SHP77 (cell line): ENCODE data around the gene GFOD1.

Experiments used
- DNase-seq, 2 experiments: peaks; one replicate each; lab custom pipeline; 2025; lab: John Stamatoyannopoulos, UW

The GFOD1 gene

DNA sequence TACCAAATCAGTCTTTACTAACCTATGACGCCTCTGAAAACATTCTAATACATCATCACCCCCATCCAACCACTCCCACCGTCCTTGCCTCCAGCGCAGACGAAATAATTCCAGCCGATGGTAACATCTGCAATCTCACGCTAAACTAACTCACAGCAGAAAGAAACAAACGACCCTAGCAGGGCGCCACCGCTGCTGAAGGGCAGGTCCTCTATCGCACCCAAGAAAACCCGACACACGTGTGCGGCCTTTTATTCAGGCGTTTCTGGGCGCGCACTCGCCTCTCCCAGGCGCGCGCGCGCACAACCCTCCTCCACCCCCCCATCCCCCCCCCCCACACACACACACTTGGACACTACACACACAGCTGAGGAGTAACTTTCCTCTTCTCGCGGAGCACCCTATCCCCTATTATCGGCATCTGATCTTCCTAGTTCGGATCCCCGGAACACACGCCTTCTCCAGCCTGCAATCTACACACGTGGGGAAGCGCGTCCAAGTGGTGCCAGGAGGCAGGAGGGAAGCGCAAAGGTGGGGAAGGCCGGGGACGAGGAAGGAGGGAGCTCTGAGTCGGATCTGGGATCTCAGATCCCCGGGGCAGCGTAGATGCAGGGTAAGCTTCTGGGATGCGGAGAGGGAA is 1.4 kb downstream of the GFOD1 start:
- peak; percentile 30 to 55 for DNase-seq

DNA sequence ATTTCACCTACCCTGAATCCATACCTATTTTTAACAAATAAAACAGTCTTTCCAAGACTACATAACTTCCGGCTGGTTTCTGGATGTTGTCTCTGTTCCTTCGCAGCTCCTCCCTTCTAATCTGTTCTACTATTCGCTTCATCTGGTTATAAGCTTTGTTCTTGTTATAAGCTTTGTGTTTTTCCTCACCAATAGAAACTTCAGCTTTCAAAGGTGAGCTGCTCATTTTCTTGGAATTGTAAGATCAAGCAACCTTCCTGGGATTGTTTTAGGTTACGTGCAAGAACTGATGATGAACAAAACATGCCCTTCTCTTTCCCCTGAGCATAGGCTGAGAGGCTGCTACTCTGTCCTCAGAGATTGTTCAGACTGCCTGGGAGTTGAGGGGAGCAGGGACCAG is 2.1 kb downstream of the GFOD1 start:
- peak in 1 of 2 experiments; percentile 1 for DNase-seq

DNA sequence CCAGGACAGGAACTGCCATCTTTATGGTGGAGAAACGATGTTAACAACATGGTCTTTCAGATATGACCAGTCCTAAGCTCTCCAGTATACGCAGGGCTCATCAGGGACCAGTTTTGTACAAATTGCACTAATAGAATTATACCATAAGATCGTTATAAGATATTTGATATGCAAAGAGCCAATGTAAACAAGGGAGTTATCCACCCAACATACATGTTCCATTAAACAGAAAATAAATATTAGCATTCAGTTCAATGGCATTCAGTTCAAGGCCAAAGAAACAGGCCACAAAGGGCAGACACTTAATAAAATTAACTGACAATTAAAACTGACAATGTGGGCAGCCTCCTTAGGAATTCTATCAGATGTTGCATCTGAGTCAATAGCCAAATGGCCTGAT is 2.6 kb downstream of the GFOD1 start:
- no peak for DNase-seq

DNA sequence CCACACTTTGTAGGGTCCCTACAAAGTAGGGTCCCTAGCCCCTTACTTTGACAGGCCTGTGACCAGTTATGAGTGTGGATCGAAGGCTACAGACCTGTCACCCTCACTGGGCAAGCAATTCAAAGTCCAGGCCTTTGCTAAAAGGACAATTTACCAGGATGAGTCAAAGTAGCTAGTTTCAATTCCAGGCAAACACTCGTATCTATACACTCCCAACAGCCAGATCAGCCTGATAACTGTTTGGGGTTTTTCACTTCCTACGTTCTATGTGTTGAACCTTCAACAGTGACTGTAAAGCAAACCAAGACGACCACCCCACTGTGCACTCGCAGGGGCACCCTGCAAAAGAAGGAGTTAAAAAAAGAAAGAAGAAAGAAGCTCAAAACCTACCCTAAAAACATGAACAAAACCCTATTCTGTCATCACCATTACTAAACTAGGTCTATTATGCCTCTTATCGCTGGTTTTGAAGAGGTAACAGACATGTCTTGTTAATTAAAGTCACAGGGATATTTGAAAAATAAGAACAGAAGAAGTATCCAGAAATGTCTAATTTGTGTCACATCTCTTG is 3.2 kb downstream of the GFOD1 start:
- no peak for DNase-seq

DNA sequence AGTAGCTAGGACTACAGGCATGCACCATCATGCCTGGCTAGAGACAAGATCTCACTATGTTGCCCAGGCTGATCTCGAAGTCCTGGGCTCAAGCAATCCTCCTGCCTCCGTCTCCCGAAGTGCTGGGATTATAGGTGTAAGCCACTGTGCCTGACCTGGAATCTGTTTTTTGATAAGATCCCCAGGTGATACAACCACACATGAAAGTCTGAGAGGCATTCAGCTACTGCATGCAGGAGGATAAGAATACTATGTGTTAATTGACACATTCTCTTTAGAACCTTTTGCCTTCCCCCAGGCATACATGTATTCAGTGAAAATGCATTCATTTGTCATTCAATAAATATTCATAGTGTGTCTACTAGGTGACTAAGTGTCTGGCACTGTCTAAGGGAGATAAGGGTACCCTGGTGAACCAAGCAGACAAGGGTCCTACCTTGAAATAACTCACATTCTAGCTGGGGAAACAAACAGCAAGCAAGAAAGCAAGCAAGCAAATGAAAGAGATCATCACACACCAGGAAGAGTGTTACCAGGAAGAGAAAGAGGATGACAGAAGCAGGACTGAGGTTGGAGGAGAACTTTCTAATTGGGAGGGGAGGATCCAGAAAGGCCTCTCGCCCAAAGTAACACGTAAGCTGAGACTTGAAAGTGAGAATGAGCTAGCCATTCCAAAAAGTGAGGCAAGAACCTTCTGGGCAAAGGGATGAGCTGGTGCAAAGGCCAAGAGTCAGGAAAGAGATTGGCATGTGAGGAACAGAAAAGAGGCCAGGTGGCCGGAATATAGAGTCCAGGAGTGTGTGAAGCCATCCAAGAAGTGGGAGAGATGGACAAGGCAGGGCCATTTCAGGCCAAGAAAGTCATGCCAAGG is 6.5 kb downstream of the GFOD1 start:
- no peak for DNase-seq

DNA sequence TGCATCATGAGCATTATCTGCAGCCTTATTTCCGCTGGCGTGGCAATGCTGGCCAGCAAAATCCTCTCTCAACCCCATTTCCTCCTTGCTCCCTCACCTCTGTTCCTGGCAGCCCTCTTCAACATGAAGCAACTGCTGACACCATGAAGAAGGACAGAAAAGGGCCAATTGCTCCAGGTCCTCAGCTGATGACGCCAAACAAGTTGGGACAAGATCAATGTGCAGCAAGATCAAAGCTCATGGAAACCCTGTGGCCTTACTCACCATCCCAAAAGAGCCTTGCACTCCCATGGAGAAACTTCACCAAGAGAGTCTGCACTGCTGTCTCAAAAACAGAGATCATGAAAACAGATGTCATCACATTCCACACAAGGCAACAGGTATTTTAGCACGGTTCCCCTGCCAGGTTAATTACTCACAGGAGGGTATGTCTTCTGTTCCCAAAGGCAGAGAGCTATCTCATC is 7.4 kb downstream of the GFOD1 start:
- no peak for DNase-seq

DNA sequence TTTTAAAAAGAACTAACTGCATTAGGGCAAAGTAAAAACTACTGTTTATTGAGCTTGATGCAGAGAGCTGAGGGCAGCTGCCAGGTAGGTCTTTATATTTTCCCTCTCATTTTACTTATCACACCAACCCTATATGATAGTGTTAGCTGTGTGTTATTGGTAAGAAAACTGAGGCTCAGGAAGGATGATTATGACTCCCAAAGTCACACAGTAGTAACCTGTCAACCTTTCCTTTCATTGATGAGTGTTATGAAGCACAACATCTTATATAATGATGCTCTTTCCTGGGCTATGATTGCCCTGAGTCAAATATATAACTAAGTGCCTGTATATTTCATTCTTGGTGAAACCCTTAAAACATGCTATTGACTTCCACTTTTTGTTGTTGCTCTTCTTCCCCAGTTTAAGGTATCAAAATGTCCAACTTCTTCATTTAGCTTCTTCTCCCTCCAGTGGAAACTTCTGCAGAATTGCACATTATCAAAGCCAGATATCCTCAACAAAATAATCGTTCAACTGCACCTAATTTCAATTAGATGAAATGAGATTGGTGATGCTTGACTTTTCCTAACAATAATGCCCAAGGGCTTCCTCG is 8.1 kb downstream of the GFOD1 start:
- no peak for DNase-seq

DNA sequence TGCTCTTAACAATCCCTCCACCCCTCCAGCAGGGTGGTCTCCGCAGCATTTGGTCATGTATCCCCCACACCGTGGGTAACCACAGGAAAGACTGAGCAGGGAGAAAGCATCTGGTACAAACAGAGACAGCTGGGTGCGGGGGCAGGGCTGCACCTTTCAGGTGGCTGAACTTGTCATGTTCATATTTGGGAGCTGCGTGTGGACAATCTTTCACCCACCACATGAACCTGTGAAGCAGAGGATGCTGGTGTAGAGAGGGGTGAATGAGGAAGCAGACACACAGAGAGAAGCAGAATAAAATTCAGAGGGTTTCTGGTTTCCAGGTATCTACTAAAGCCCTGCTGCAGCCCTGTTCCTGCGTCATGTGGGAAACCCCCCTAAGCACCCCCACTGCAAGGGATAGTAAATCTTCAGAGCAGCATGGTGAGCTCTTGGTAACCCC is 8.9 kb downstream of the GFOD1 start:
- no peak for DNase-seq

DNA sequence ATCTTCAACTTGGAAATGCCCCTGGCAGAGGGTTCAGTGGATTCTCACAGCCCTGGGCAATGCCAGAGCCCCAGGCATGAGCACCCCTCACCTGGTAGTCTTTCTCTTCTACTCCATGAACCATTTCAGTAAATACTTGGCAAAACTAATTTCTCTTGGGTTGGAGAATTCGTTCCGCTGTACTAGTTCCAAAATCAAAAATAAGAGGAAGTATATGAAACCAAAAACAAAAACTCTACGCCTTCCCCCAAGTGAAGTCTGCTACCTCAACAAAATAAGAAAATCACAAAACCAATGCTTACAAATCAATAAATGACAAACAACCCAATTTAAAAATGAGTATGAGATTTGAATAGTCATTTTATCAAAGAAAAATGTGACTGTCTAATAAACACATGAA is 12.6 kb downstream of the GFOD1 start:
- no peak for DNase-seq

DNA sequence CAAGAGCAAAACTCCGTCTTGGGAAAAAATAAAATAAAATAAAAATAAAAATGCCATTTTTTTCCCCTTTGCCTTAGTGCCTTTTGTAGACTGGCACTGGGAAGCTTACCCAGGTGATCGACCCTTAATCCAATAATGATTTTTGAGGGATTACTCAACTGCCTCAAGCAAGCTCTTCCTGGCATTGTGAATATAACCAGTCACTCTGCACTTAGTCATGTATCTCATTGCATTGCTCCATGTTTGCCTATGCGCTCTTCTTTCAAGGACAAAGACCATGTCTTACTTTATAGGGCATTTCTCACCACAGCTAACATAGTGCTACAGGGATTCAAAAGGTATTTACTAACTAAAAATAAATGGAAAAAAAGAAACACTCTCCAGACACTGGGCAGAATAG is 13.0 kb downstream of the GFOD1 start:
- no peak for DNase-seq

DNA sequence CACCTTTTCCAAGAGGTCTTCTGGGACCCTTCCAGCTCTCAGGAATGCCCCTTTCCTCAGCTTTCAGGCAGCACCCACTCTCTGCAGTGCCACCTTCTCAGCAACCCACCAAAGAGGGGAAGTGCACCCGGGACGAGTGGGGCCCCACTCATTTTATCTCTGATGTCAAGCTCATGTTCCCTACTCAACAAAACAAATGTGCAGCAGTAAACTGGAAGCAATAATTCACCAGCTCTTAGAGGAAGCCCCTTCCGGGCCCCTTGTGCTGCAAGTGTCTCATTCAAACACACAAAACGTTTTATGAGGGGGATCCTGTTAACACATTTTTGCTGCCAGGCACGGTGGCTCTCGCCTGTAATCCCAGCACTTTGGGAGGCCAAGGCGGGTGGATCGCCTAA is 13.6 kb downstream of the GFOD1 start:
- DNase-seq = no peak

DNA sequence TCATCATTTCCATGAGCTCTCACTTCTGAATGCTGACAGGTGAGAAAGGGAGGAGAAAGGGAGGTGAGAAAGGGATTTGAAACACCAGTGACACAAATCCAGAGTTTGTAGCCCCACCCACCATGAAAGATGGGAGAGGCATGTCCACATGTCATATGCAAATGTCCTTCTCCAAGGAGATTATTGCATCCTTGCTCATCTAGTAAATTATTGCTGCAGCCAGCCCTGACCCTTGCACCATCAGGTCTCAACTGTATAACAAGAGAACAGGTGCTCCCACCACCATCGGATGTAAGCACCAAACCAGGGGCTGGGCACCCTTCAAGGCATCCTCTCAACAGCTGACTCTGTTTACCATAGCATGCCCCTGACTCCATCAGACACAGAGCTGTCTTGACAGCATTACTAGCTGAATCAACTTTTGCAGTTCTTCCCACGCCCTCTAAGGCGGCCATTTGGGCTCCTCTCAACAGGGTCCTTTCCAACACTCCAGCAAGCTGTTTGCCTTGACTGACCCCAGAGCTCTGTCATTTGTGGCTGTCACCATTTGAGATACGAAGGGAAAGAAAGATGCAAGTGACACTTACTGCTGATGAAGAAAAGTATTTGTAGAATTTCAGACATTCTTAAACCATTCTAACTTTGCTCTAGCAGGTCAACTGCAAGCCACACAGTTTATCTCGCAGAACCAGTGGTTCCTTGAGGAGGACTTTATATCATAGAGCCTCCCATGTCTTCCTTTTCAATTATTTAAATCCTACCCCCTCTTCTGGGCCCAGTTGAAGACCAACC is 14.2 kb downstream of the GFOD1 start:
- no peak for DNase-seq

DNA sequence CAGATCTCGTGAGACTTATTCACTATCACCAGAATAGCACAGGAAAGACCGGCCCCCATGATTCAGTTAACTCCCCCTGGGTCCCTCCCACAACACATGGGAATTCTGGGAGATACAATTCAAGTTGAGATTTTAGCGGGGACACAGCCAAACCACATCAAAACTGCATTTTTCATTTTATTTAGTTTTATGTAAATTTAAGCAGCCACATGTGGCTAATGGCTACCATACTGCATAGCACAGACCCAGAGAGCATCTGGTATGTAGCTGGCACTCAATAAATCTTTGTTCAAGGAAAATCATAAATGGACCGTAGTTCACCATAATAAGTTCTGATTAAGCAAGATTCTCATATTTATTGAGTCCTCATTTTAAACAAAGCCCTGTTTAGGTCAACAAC is 15.3 kb downstream of the GFOD1 start:
- DNase-seq = no peak

DNA sequence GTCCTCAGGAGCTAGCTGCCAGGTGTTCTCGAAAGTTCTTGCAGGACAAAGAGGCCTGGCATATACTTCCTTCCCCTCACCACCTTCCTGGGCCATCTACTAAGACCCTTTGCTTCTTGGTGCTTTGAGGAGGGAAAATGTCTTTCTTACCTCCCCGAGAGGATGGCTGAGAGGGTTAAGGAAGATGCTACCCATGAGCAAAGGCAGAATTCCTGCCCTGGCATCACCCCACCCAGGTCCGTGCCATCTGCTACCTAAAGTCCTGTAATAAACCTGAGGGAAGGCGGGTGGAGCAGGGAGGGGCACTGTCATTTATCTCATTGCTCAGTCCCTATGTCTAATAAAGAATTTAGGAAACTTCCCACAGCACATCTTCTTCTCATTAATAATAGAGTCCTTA is 16.2 kb downstream of the GFOD1 start:
- no peak for DNase-seq

DNA sequence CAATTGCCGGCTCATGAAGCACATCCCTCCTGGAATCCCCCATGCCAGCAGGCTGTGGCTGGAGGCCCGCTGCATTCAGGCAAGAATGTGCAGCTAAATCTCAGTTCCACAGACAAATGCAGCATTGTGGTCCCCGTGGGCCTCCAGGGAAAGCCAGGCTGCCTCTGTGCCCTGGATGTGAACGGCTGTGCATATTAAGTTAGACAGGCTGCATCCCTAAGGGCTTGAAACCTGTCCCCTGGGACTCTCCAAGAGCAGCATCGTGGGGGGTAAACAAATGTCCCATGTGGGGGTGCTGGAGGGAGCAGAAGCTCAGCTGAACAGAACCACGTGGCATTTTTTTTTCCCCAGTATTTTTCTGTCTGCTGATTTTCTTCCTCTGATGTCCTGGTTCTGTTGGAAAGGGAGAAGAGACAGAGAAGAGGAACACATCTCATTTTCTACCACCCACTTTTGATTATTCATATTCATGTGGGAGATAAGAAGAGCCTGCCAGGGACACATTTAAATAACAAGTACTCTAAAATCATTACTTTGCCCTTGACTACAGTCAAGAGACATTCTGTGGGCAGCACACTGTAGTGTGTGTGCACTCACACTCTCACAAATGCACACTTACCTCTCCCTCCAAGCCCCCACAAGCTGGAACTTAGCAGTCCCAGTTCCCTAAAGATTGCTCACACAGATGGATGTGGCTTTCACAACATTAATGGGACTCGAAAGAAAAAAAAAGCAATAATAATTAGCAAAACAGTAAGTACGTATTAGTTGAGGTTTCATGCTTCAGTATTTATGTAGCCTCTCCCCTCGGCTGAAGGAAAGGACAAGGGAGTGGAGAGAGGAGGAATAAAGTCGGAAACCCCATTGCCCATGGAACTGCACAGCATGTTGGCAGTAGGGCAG is 16.9 kb downstream of the GFOD1 start:
- no peak for DNase-seq

DNA sequence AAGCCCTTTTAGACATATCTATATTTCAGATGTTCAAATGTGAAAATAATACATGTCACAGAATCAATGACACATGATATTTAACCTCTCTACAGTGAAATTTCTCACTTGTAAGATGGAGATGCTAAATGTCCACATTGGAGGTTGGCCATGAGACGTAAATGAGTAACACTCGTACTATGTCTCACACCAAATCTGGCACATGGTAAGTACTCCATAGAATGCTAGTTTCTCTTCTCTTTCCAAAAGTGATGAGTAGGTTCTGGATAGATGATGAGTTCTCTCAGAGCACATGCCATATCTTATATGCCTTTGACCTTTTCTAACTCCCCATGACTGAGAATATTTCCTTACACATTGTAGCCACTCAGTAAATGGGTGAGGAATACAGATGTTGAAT is 17.7 kb downstream of the GFOD1 start:
- no peak for DNase-seq

DNA sequence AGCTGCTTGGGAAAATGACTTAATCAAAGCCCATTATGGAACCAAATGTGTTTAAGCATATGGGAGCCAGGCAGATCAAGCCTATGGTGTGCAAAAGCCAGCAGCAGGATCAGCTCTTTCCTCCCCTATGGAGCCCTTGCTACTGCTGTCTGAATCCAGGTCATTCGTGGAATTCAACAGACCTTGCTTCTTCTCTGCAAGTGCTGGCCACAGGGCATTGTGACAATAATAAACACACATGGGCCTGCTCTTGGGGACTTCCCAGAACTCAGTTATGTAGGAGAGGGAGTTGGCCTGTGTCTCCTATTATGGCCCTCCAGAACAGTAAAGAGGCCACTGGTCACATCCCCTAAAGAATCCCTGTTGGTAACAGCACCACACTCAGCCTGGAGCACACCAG is 18.6 kb downstream of the GFOD1 start:
- DNase-seq = no peak

DNA sequence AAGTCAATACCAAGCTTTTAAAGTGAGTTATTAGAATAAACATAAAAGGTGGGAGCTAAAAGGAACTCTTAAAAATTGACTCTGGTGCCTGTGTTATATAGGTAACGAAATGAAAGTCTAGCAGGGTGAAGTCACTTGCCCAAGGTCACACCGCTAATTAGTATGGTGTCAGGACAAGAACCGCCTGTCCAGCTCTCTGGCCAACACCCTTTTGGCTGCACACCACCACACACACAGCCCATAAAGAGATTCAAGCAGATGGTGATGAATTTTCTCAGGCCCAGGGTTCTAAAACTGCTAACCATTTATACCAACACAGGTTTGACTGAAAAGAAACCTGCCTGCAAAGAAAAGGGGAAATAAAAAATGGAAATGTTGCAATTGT is 20.2 kb downstream of the GFOD1 start:
- DNase-seq = no peak

DNA sequence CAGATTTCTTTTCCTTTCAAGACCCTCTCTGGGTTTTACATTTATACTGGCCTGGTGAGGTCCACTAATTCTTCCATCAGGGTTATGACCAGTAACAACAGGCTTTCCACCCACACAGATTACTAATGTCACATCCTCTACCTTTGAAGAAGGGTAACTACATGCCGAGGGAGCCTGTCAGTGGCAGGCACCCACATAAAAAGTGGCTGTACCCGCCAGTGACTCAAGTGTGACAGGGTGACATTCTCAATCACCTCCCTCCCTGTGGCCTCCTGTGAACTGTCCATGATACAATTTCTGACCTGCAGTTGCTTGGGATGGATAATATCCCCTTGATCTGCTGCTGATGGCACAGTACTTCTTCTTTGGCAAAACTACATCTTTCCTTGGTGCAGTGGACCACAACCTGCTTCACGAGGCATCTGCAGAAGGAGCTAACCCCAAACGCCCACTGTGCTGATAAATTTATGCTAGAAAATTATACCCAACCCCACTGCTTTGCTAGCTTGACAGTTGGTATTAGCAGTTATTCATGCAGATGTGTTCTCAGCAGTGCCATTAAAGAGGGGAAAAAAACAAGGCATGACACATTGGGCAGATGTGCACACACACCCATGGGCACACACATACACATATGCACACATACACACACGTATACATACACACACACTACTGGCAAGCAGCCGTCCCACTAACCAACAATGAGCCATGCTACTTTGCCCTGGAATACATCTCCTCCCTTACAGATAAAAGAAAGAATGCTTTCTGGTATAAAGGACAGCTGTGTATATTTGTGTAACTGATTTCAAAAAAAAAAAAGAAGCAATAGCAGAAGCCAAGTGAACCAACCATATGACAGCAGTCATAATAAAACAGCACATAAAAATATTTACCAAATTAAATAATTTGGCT is 20.8 kb downstream of the GFOD1 start:
- no peak for DNase-seq

DNA sequence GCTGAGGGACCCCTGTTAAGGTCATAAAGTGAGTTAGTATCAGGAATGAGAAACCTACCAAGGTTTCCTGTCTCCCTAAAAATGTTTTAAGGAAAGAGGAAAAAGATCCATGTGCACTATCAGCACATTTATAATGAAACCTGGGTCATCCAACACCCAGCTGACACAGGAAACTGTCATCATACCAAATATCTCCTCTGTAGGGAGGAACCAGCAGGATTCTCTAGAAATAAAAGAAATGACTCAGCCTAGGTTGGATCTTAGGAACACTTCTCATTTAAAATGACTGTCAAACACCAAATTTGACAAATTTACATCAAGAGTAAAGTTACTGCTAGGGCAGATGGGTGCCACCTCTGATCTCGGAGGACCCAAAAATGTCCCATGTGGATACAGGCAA is 21.7 kb downstream of the GFOD1 start:
- DNase-seq = no peak
